Osteoblast (primary cell): Measurements from ENCODE around the gene NTM. TPM values are rescaled to one million over a fixed set of nuclear protein-coding genes. Genes with fewer than 3 reads are reported as not detected.

Experiments used
- DNase-seq: peaks from one replicate; pipeline ENCODE4 v3.0.0; 2011; ENCODE audit warnings: low spot score, mixed read lengths; ENCODE audit not compliant: insufficient read length; ENCODE audit errors: missing footprints
- H2AFZ ChIP-seq: 2 replicates; pipeline ENCODE4 v1.6.0; 2011; ENCODE audit warnings: mild to moderate bottlenecking, low read length
- H3K27ac ChIP-seq: 2 replicates; pipeline ENCODE4 v1.5.1; 2011; ENCODE audit warnings: mild to moderate bottlenecking, low read depth, low read length, moderate library complexity
- H3K27me3 ChIP-seq: 2 replicates; pipeline ENCODE4 v1.6.0; 2012; ENCODE audit warnings: mild to moderate bottlenecking, control low read depth, inconsistent platforms, low read length, moderate library complexity; ENCODE audit not compliant: insufficient read depth
- H3K36me3 ChIP-seq: 2 replicates; pipeline ENCODE4 v1.5.1; 2011; ENCODE audit warnings: mild to moderate bottlenecking, low read length, control low read depth, moderate library complexity; ENCODE audit not compliant: insufficient read depth
- H3K4me1 ChIP-seq: 2 replicates; pipeline ENCODE4 v1.5.1; 2011; ENCODE audit warnings: mild to moderate bottlenecking, low read length, control low read depth, moderate library complexity; ENCODE audit not compliant: insufficient read depth
- H3K4me2 ChIP-seq: 2 replicates; pipeline ENCODE4 v1.6.0; 2011; ENCODE audit warnings: mild to moderate bottlenecking, low read length; ENCODE audit not compliant: insufficient read depth
- H3K4me3 ChIP-seq: fragments of 200-600 bp; sonication (generic); 3 replicates; pipeline ENCODE4 v1.5.1; 2012; ENCODE audit warnings: mild to moderate bottlenecking, low read length, inconsistent platforms; ENCODE audit not compliant: insufficient read depth
- H3K79me2 ChIP-seq: 2 replicates; pipeline ENCODE4 v1.6.0; 2012; ENCODE audit warnings: mild to moderate bottlenecking, low read length, control low read depth, inconsistent platforms; ENCODE audit not compliant: insufficient read depth
- H3K9me3 ChIP-seq: 2 replicates; pipeline ENCODE4 v1.5.1; 2011; ENCODE audit warnings: low read depth, low read length, control low read depth
- H4K20me1 ChIP-seq: 2 replicates; pipeline ENCODE4 v1.6.0; 2012; ENCODE audit warnings: mild to moderate bottlenecking, low read length, control low read depth; ENCODE audit not compliant: insufficient read depth
- CTCF ChIP-seq: IDR thresholded peaks from 2 replicates; pipeline ENCODE4 v1.5.1; 2011; ENCODE audit warnings: mild to moderate bottlenecking, low read depth, low read length, moderate library complexity; ENCODE audit errors: extremely low read depth
- total RNA-seq: library from RNA; depleted of rRNA; stranded (reverse); fragments of >200 nt; gene quantifications from 2 replicates; pipeline ENCODE4 v1.2.3, GENCODE V29; 2012

The NTM gene
- total RNA-seq, 1 donor, result 48.1 TPM

- Histone ChIP-seq H3K4me1 (no peaks in the 10 kb centered on the region), H4K20me1 (no peaks in the 10 kb centered on the region), H3K27ac (no peak overlapping the region), H3K9me3 (no peaks in the 10 kb centered on the region), H3K27me3 (no peaks in the 10 kb centered on the region), H2AFZ (no peak overlapping the region), H3K36me3 (no peaks in the 10 kb centered on the region), H3K4me2 (no peak overlapping the region), H3K4me3 (no peak overlapping the region), H3K79me2 (no peaks in the 10 kb centered on the region)
- no peak for TF ChIP-seq CTCF
- no peak for DNase-seq
Observed at GRCh38 chr11:131391176-131391575, 20.8 kb downstream of the NTM start.

GRCh38 chr11:131392528-131393255 is 22.3 kb downstream of the NTM start:
- H2AFZ ChIP-seq, result no peak overlapping the region
- no peak for TF ChIP-seq CTCF
- H3K4me2 ChIP-seq, result no peak overlapping the region
- H3K36me3 ChIP-seq, result no peaks in the 10 kb centered on the region
- no peaks in the 10 kb centered on the region for H3K9me3 ChIP-seq
- DNase-seq, result no peak
- H3K4me1 ChIP-seq, result no peaks in the 10 kb centered on the region
- no peak overlapping the region for H3K27ac ChIP-seq
- no peak overlapping the region for H3K4me3 ChIP-seq
- H4K20me1 ChIP-seq, result no peaks in the 10 kb centered on the region
- no peaks in the 10 kb centered on the region for H3K27me3 ChIP-seq
- H3K79me2 ChIP-seq, result no peaks in the 10 kb centered on the region

GRCh38 chr11:131393691-131394090 is 23.3 kb downstream of the NTM start:
- Histone ChIP-seq H3K4me3 (no peak overlapping the region), H3K4me2 (no peak overlapping the region), H3K79me2 (no peaks in the 10 kb centered on the region), H2AFZ (no peak overlapping the region), H3K4me1 (no peaks in the 10 kb centered on the region), H3K36me3 (no peaks in the 10 kb centered on the region), H3K27me3 (no peaks in the 10 kb centered on the region), H4K20me1 (no peaks in the 10 kb centered on the region), H3K9me3 (no peaks in the 10 kb centered on the region), H3K27ac (no peak overlapping the region)
- no peak for TF ChIP-seq CTCF
- DNase-seq, result no peak

- H3K36me3 ChIP-seq, result no peaks in the 10 kb centered on the region
- no peak overlapping the region for H2AFZ ChIP-seq
- DNase-seq, result no peak
- H3K4me3 ChIP-seq, result no peak overlapping the region
- H3K27ac ChIP-seq, result no peak overlapping the region
- TF ChIP-seq CTCF, result no peak
- no peaks in the 10 kb centered on the region for H3K4me1 ChIP-seq
- H4K20me1 ChIP-seq, result no peaks in the 10 kb centered on the region
- H3K79me2 ChIP-seq, result no peaks in the 10 kb centered on the region
- H3K27me3 ChIP-seq, result no peaks in the 10 kb centered on the region
- no peaks in the 10 kb centered on the region for H3K9me3 ChIP-seq
- no peak overlapping the region for H3K4me2 ChIP-seq
Observed at GRCh38 chr11:131397675-131398074, 27.3 kb downstream of the NTM start.
